Neural progenitor cell (in vitro differentiated cells): ENCODE results near the gene PRXL2C. TPM values are rescaled to one million over a fixed set of nuclear protein-coding genes. Genes with fewer than 3 reads are reported as not detected.
A peak's percentile ranks its signal among the peaks of the same experiment; 100 is the strongest.
"Not testable (repeated sequence)": the region's sequence is repeated elsewhere in the genome, so short reads cannot be mapped to it uniquely, and the experiment has no call there.

Source experiments
- DNase-seq: peaks from one replicate; pipeline ENCODE4 v3.0.0-alpha.2; 2016; ENCODE audit warnings: low spot score
- H2AFZ ChIP-seq: fragments of 200-600 bp; sonication (generic); replicated peaks from 2 replicates; pipeline ENCODE4 v1.6.1; 2016; ENCODE audit warnings: antibody characterized with exemption
- H3F3A ChIP-seq: fragments of 200-600 bp; sonication (generic); 2 replicates; pipeline ENCODE4 v1.6.1; 2016; ENCODE audit warnings: antibody characterized with exemption, low read depth
- H3K27ac ChIP-seq: fragments of 200-600 bp; sonication (generic); 2 replicates; pipeline ENCODE4 v1.5.1; 2016; ENCODE audit warnings: mild to moderate bottlenecking
- H3K27me3 ChIP-seq: fragments of 200-600 bp; sonication (generic); 2 replicates; pipeline ENCODE4 v1.6.1; 2016; ENCODE audit warnings: mild to moderate bottlenecking, moderate library complexity
- H3K36me3 ChIP-seq: fragments of 200-600 bp; sonication (generic); 2 replicates; pipeline ENCODE4 v1.5.1; 2016
- H3K4me1 ChIP-seq: fragments of 200-600 bp; sonication (generic); 2 replicates; pipeline ENCODE4 v1.6.1; 2016; ENCODE audit warnings: mixed run types
- H3K4me2 ChIP-seq: fragments of 200-600 bp; sonication (generic); 2 replicates; pipeline ENCODE4 v1.6.1; 2016
- H3K4me3 ChIP-seq: fragments of 200-600 bp; sonication (generic); 2 replicates; pipeline ENCODE4 v1.5.1; 2016
- H3K79me2 ChIP-seq: fragments of 200-600 bp; sonication (generic); 2 replicates; pipeline ENCODE4 v1.6.1; 2016; ENCODE audit warnings: low read depth
- H3K9ac ChIP-seq: fragments of 200-600 bp; sonication (generic); 2 replicates; pipeline ENCODE4 v1.6.1; 2016
- H3K9me3 ChIP-seq: fragments of 200-600 bp; sonication (generic); 2 replicates; pipeline ENCODE4 v1.5.1; 2016; ENCODE audit warnings: low read depth
- H4K20me1 ChIP-seq: fragments of 200-600 bp; sonication (generic); 2 replicates; pipeline ENCODE4 v1.6.1; 2016; ENCODE audit warnings: low read depth
- H3K27ac Mint-ChIP-seq: 3 replicates; pipeline ENCODE4 v1.8.0; 2021; ENCODE audit warnings: mixed read lengths
- H3K27me3 Mint-ChIP-seq: 2 replicates; pipeline ENCODE4 v1.8.0; 2022; ENCODE audit warnings: low read depth, mild to moderate bottlenecking, inconsistent platforms, moderate library complexity, mixed read lengths; ENCODE audit not compliant: insufficient read depth
- H3K36me3 Mint-ChIP-seq: 3 replicates; pipeline ENCODE4 v1.8.0; 2021; ENCODE audit warnings: mixed read lengths
- H3K4me1 Mint-ChIP-seq: 3 replicates; pipeline ENCODE4 v1.8.0; 2021; ENCODE audit warnings: mixed read lengths
- H3K4me3 Mint-ChIP-seq: 3 replicates; pipeline ENCODE4 v1.8.0; 2021; ENCODE audit warnings: mild to moderate bottlenecking, moderate library complexity, mixed read lengths
- H3K9me3 Mint-ChIP-seq: 3 replicates; pipeline ENCODE4 v1.8.0; 2020; ENCODE audit warnings: mixed read lengths
- EZH2 ChIP-seq: fragments of 200-600 bp; sonication (generic); IDR thresholded peaks from 2 replicates; pipeline ENCODE4 v1.6.1; 2017; ENCODE audit warnings: antibody characterized with exemption, mild to moderate bottlenecking, moderate library complexity
- EZH2phosphoT487 ChIP-seq: fragments of 200-600 bp; sonication (generic); IDR thresholded peaks from 2 replicates; pipeline ENCODE4 v1.6.1; 2017; ENCODE audit warnings: antibody characterized with exemption
- total RNA-seq: library from RNA; depleted of rRNA; stranded (reverse); fragments of >200 nt; gene quantifications from 2 replicates; pipeline ENCODE4 v1.2.3, GENCODE V29; 2015; ENCODE audit warnings: low replicate concordance
- TF ChIP-seq, protein P1 (sequence below): fragments of 200-600 bp; sonication (generic); IDR thresholded peaks from 2 replicates; pipeline ENCODE4 v1.5.1; 2017; ENCODE audit warnings: antibody characterized with exemption, mild to moderate bottlenecking

PRXL2C gene, protein sequence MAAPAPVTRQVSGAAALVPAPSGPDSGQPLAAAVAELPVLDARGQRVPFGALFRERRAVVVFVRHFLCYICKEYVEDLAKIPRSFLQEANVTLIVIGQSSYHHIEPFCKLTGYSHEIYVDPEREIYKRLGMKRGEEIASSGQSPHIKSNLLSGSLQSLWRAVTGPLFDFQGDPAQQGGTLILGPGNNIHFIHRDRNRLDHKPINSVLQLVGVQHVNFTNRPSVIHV
- total RNA-seq = 4.2 and 5.1 TPM in 2 replicates

DNA sequence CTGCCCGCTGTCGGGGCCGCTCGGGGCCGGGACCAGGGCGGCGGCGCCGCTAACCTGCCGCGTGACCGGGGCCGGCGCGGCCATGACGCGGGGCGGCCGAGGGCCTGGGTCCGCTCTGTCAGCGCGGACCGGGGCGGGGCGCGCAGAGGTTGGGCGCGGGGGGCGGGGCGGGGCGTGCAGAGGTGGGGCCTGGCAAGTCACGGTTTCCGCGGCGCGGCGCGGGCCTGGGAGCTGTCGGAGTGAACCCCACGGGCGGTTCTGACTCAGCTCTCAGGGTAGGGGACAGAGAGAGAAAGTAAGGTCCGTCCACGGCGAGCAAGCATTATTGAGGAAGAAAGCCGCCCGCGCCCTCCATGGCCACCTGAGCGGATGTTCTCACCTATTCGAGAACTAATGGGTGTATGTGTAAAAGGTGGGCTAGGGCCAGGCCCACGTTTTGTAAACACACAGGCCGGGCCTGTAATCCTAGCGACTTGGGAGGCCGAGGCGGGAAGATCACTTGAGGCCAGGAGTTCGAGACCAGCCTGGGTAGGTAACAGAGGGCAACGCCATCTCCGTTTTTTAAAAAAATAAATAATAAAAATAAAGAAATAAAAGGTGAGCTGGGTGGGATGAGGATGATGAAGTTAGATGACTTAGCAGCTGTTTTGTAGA, at the start of gene PRXL2C:
PRXL2C (minus strand) TSS at position 120 of the 654 bp plus-strand sequence; CDS start at position 84, 36 bp downstream.
- H3K4me3 Mint-ChIP-seq = peak within 1 kb of the TSS; percentile 93
- H3K27ac Mint-ChIP-seq = no peak within 1 kb of the TSS
- Histone ChIP-seq H3K9me3 (no peaks in the 10 kb centered on the region), H2AFZ (peak within 1 kb of the TSS; percentile 95), H3K9ac (peak within 1 kb of the TSS; percentile 28), H3F3A (peaks cover 19% of the 10 kb centered on the region), H3K79me2 (no peaks in the 10 kb centered on the region), H3K4me2 (peak within 1 kb of the TSS; percentile 83), H3K27ac (no peak within 1 kb of the TSS), H3K4me1 (no peaks in the 10 kb centered on the region), H3K27me3 (peaks cover 26% of the 10 kb centered on the region), H3K36me3 (no peaks in the 10 kb centered on the region), H3K4me3 (peak within 1 kb of the TSS; percentile 76), H4K20me1 (no peaks in the 10 kb centered on the region)
- H3K9me3 Mint-ChIP-seq = no peaks in the 10 kb centered on the region
- DNase-seq = no peak
- peaks cover 2% of the 10 kb centered on the region for H3K36me3 Mint-ChIP-seq
- peaks cover 11% of the 10 kb centered on the region for H3K4me1 Mint-ChIP-seq
- H3K27me3 Mint-ChIP-seq = peaks cover 4% of the 10 kb centered on the region
- TF ChIP-seq EZH2phosphoT487 (no peak), EZH2 (no peak)
- TF ChIP-seq, protein P1, sequence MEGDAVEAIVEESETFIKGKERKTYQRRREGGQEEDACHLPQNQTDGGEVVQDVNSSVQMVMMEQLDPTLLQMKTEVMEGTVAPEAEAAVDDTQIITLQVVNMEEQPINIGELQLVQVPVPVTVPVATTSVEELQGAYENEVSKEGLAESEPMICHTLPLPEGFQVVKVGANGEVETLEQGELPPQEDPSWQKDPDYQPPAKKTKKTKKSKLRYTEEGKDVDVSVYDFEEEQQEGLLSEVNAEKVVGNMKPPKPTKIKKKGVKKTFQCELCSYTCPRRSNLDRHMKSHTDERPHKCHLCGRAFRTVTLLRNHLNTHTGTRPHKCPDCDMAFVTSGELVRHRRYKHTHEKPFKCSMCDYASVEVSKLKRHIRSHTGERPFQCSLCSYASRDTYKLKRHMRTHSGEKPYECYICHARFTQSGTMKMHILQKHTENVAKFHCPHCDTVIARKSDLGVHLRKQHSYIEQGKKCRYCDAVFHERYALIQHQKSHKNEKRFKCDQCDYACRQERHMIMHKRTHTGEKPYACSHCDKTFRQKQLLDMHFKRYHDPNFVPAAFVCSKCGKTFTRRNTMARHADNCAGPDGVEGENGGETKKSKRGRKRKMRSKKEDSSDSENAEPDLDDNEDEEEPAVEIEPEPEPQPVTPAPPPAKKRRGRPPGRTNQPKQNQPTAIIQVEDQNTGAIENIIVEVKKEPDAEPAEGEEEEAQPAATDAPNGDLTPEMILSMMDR = no peak

DNA sequence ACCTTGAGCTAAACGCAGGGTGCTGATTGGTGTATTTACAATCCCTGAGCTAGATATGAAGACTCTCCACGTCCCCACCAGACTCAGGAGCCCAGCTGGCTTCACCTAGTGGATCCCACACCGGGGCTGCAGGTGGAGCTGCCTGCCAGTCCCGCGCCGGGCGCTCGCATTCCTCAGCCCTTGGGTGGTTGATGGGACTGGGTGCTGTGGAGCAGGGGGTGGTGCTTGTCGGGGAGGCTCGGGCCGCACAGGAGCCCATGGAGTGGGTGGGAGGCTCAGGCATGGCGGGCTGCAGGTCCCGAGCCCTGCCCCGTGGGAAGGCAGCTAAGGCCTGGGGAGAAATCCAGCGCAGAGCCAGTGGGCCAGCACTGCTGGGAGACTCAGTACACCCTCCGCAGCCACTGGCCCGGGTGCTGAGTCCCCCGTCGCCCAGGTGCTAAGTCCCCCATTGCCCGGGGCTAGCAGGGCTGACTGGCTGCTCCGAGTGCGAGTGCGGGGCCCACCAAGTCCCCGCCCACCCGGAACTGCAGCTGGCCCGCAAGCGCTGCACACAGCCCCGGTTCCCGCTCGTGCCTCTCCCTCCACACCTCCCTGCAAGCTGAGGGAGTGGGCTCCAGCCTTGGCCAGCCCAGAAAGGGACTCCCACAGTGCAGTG, 45.7 kb upstream of the PRXL2C start:
- peaks cover 11% of the 10 kb centered on the region for H3K9me3 ChIP-seq
- H3K27me3 Mint-ChIP-seq, H2AFZ ChIP-seq, H3K9ac ChIP-seq, H3K27me3 ChIP-seq, H3K27ac Mint-ChIP-seq, H3K4me3 Mint-ChIP-seq, H4K20me1 ChIP-seq, H3K4me3 ChIP-seq, H3K36me3 ChIP-seq, H3K79me2 ChIP-seq, H3F3A ChIP-seq, H3K4me2 ChIP-seq, H3K4me1 ChIP-seq, H3K27ac ChIP-seq, DNase-seq, H3K4me1 Mint-ChIP-seq, H3K36me3 Mint-ChIP-seq: not testable (repeated sequence)
- H3K9me3 Mint-ChIP-seq = peaks cover 28% of the 10 kb centered on the region

DNA sequence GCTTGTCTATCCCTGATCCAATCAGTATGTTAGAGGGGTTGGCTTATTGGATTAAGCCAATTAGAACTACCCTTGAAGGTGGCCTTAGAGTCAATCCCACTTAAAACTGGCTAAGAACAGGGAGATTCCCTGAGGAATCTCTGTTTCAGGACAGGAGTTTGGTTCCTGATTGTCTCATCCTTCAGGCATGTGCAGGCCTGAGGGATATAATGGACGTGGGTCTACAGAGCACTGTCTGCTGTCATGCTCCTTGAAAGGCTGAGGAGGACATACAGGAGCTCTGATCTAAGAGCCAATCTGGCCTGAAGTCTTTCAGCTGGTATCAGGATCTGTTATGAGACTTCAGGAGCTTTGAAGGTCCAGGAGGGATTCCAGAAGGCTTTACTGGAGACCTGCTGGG, 36.2 kb upstream of the PRXL2C start:
- no peaks in the 10 kb centered on the region for H3K36me3 ChIP-seq
- no peak for TF ChIP-seq EZH2
- TF ChIP-seq, protein P1 = no peak
- no peak for TF ChIP-seq EZH2phosphoT487

More for the DNA sequence above, 36.2 kb upstream of the PRXL2C start:
- H3K27ac ChIP-seq = no peak overlapping the region
- H3K9me3 Mint-ChIP-seq = peaks cover 19% of the 10 kb centered on the region
- no peak overlapping the region for H3K4me2 ChIP-seq
- H3F3A ChIP-seq = no peaks in the 10 kb centered on the region
- H3K27me3 Mint-ChIP-seq = peaks cover 8% of the 10 kb centered on the region
- H3K4me3 Mint-ChIP-seq = no peak overlapping the region
- H4K20me1 ChIP-seq = no peaks in the 10 kb centered on the region
- H3K4me1 Mint-ChIP-seq = no peaks in the 10 kb centered on the region
- H3K4me3 ChIP-seq = no peak overlapping the region
- no peaks in the 10 kb centered on the region for H3K79me2 ChIP-seq
- no peak overlapping the region for H3K27ac Mint-ChIP-seq
- no peak overlapping the region for H3K9ac ChIP-seq
- no peak overlapping the region for H2AFZ ChIP-seq
- H3K9me3 ChIP-seq = no peaks in the 10 kb centered on the region
- DNase-seq = no peak
- no peaks in the 10 kb centered on the region for H3K4me1 ChIP-seq
- no peaks in the 10 kb centered on the region for H3K27me3 ChIP-seq
- H3K36me3 Mint-ChIP-seq = peaks cover 2% of the 10 kb centered on the region
